H1 (cell line): Measurements from ENCODE around the gene OTOP1. TPM values are rescaled to one million over a fixed set of nuclear protein-coding genes. Genes with fewer than 3 reads are reported as not detected.
A peak's percentile ranks its signal among the peaks of the same experiment; 100 is the strongest.

Experiments
- CTCF ChIA-PET: fragments of 300-600 bp; sonication (Branson Sonifier 250); formaldehyde crosslinking; loops from one replicate; lab custom pipeline; 2021; ENCODE audit not compliant: partially characterized antibody; lab: Charles Lee
- POLR2A ChIA-PET: fragments of 300-600 bp; sonication (Branson Sonifier 250); formaldehyde crosslinking; loops from one replicate; lab custom pipeline; 2021; ENCODE audit warnings: inconsistent platforms; ENCODE audit not compliant: partially characterized antibody; lab: Charles Lee
- DNase-seq, 2 experiments: peaks; one replicate each; pipeline versions ENCODE4 v3.0.0 to v3.0.0-alpha.2; 2010 to 2022; ENCODE audit warnings: low spot score in 2 of 2, low read depth in 1 of 2, mixed read lengths in 1 of 2
- FAIRE-seq: peaks from 2 replicates; lab custom pipeline; 2011; peaks lifted over from hg19 to GRCh38; lab: Jason Lieb, UNC
- H2AFZ ChIP-seq: 2 replicates; pipeline ENCODE4 v1.8.1; 2012; ENCODE audit warnings: low read length, inconsistent platforms
- H2AK5ac ChIP-seq: 2 replicates; pipeline ENCODE4 v1.6.1; 2013; ENCODE audit warnings: low read depth, low read length
- H2BK120ac ChIP-seq: replicated peaks from 2 replicates; pipeline ENCODE3; 2013; ENCODE audit warnings: low read depth, low read length, inconsistent platforms
- H2BK12ac ChIP-seq: 2 replicates; pipeline ENCODE4 v1.6.1; 2013; ENCODE audit warnings: low read depth, low read length
- H2BK15ac ChIP-seq: 2 replicates; pipeline ENCODE4 v1.6.1; 2013; ENCODE audit warnings: low read length
- H2BK20ac ChIP-seq: 2 replicates; pipeline ENCODE4 v1.6.1; 2013; ENCODE audit warnings: low read length
- H2BK5ac ChIP-seq: 2 replicates; pipeline ENCODE4 v1.6.1; 2013; ENCODE audit warnings: low read depth, low read length
- H3K14ac ChIP-seq: 2 replicates; pipeline ENCODE4 v1.6.1; 2013; ENCODE audit warnings: inconsistent platforms; ENCODE audit not compliant: insufficient read length
- H3K18ac ChIP-seq: 2 replicates; pipeline ENCODE4 v1.6.1; 2013; ENCODE audit warnings: low read length; ENCODE audit errors: extremely low read depth
- H3K23ac ChIP-seq: 2 replicates; pipeline ENCODE4 v1.6.1; 2013; ENCODE audit warnings: inconsistent platforms; ENCODE audit not compliant: insufficient read length
- H3K23me2 ChIP-seq: 2 replicates; pipeline ENCODE4 v1.6.1; 2013; ENCODE audit warnings: low read depth, low read length
- H3K27ac ChIP-seq: 2 replicates; pipeline ENCODE4 v1.6.1; 2011; ENCODE audit warnings: low read depth, low read length, inconsistent platforms
- H3K27me3 ChIP-seq, 4 experiments: replicated peaks in 1 of 4; 1 replicate in 1 of 4; 2 replicates in 3 of 4; pipeline versions ENCODE4 v1.6.1 to v1.8.1; 2011 to 2013; ENCODE audit warnings: low read length in 3 of 4, mild to moderate bottlenecking in 3 of 4, inconsistent platforms in 2 of 4, mixed read lengths in 2 of 4, moderate library complexity in 1 of 4; ENCODE audit not compliant: control insufficient read depth in 3 of 4, insufficient read depth in 3 of 4; ENCODE audit errors: extremely low read depth in 1 of 4
- H3K36me3 ChIP-seq, 4 experiments: 2 replicates each; pipeline versions ENCODE4 v1.6.1 to v1.8.1; 2011 to 2013; ENCODE audit warnings: mild to moderate bottlenecking in 4 of 4, low read length in 3 of 4, moderate library complexity in 2 of 4, control low read depth in 1 of 4, inconsistent platforms in 1 of 4; ENCODE audit not compliant: insufficient read depth in 4 of 4, control insufficient read depth in 2 of 4
- H3K4ac ChIP-seq: replicated peaks from 2 replicates; pipeline ENCODE3; 2013; ENCODE audit warnings: low read length, low read depth, mixed read lengths, inconsistent platforms; ENCODE audit not compliant: insufficient read length
- H3K4me1 ChIP-seq, 4 experiments: replicated peaks in 1 of 4; 1 replicate in 1 of 4; 2 replicates in 3 of 4; pipeline versions ENCODE4 v1.6.1 to v1.8.1; 2011 to 2013; ENCODE audit warnings: low read length in 3 of 4, inconsistent platforms in 2 of 4, mixed read lengths in 1 of 4; ENCODE audit not compliant: insufficient read depth in 4 of 4, control insufficient read depth in 3 of 4
- H3K4me2 ChIP-seq, 2 experiments: 2 replicates each; pipeline versions ENCODE4 v1.6.1 to v1.8.1; 2011 to 2013; ENCODE audit warnings: low read depth in 2 of 2, low read length in 2 of 2, control low read depth in 1 of 2, inconsistent platforms in 1 of 2, mild to moderate bottlenecking in 1 of 2; ENCODE audit not compliant: insufficient read depth in 1 of 2
- H3K4me3 ChIP-seq, 4 experiments: fragments of 200-600, 300-600 bp in 1 of 4; sonication (generic), shearing (Covaris generic), sonication (Bioruptor Twin) in 1 of 4; 2 replicates each; pipeline versions ENCODE4 v1.5.1 to v1.8.1; 2011 to 2016; ENCODE audit warnings: low read length in 4 of 4, low read depth in 3 of 4, control low read depth in 2 of 4, inconsistent platforms in 2 of 4, mild to moderate bottlenecking in 2 of 4, mixed read lengths in 1 of 4, moderate library complexity in 1 of 4; ENCODE audit not compliant: insufficient read depth in 2 of 4; ENCODE audit errors: extremely low read depth in 1 of 4
- H3K56ac ChIP-seq: replicated peaks from 2 replicates; pipeline ENCODE3; 2013; ENCODE audit warnings: low read depth, mild to moderate bottlenecking, mixed read lengths, low read length, inconsistent platforms; ENCODE audit not compliant: insufficient read length
- H3K79me1 ChIP-seq: 2 replicates; pipeline ENCODE4 v1.6.1; 2013; ENCODE audit warnings: low read depth, low read length, control low read depth
- H3K79me2 ChIP-seq, 2 experiments: 2 replicates each; pipeline versions ENCODE4 v1.6.1 to v1.8.1; 2012 to 2013; ENCODE audit warnings: low read length in 2 of 2, mild to moderate bottlenecking in 2 of 2, inconsistent platforms in 1 of 2; ENCODE audit not compliant: insufficient read depth in 2 of 2, control insufficient read depth in 1 of 2
- H3K9ac ChIP-seq, 4 experiments: replicated peaks in 1 of 4; 1 replicate in 1 of 4; 2 replicates in 3 of 4; pipeline versions ENCODE4 v1.6.1 to v1.8.1; 2011 to 2013; ENCODE audit warnings: low read depth in 3 of 4, low read length in 3 of 4, control low read depth in 2 of 4, mild to moderate bottlenecking in 2 of 4, moderate library complexity in 2 of 4, inconsistent platforms in 1 of 4; ENCODE audit errors: extremely low read depth in 1 of 4
- H3K9me3 ChIP-seq, 2 experiments: 2 replicates each; pipeline versions ENCODE4 v1.6.1 to v1.8.1; 2012 to 2013; ENCODE audit warnings: mild to moderate bottlenecking in 2 of 2, moderate library complexity in 2 of 2, control low read depth in 1 of 2, inconsistent platforms in 1 of 2, low read depth in 1 of 2, low read length in 1 of 2, mixed read lengths in 1 of 2; ENCODE audit not compliant: insufficient read depth in 2 of 2
- H4K20me1 ChIP-seq, 2 experiments: replicated peaks in 1 of 2; 2 replicates each; pipeline versions ENCODE3 to v1.8.1; 2011 to 2013; ENCODE audit warnings: inconsistent platforms in 2 of 2, low read length in 2 of 2, mild to moderate bottlenecking in 1 of 2; ENCODE audit not compliant: insufficient read depth in 2 of 2, control insufficient read depth in 1 of 2
- H4K5ac ChIP-seq: 2 replicates; pipeline ENCODE4 v1.6.1; 2013; ENCODE audit warnings: low read length, low read depth, mixed read lengths, inconsistent platforms; ENCODE audit not compliant: insufficient read length
- H4K8ac ChIP-seq: 2 replicates; pipeline ENCODE4 v1.8.0; 2013; ENCODE audit warnings: mild to moderate bottlenecking, moderate library complexity, low read length, inconsistent platforms; ENCODE audit not compliant: insufficient read depth; ENCODE audit errors: extremely low read depth
- H4K91ac ChIP-seq: replicated peaks from 2 replicates; pipeline ENCODE3; 2013; ENCODE audit warnings: low read length, mixed read lengths, inconsistent platforms; ENCODE audit not compliant: insufficient read length
- EZH2 ChIP-seq: fragments of 200-600 bp; sonication (generic); IDR thresholded peaks from 2 replicates; pipeline ENCODE4 v1.7.1; 2012; ENCODE audit warnings: low read depth, mild to moderate bottlenecking, moderate library complexity, low read length, inconsistent platforms; ENCODE audit not compliant: severe bottlenecking
- FOSL1 ChIP-seq: IDR thresholded peaks from 2 replicates; pipeline ENCODE4 v1.6.1; 2011; ENCODE audit warnings: mild to moderate bottlenecking, low read depth, low read length, moderate library complexity; ENCODE audit not compliant: insufficient read depth
- GABPA ChIP-seq: IDR thresholded peaks from 2 replicates; pipeline ENCODE4 v1.6.1; 2011; ENCODE audit warnings: mild to moderate bottlenecking, low read length, moderate library complexity, borderline replicate concordance; ENCODE audit not compliant: insufficient read depth
- JUN ChIP-seq: IDR thresholded peaks from 2 replicates; pipeline ENCODE4 v1.6.1; 2011; ENCODE audit warnings: low read depth, mild to moderate bottlenecking, improper control_type of control experiment, low read length
- KDM4A ChIP-seq: IDR thresholded peaks from one replicate; pipeline ENCODE4 v1.7.1; 2012; ENCODE audit warnings: low read depth, mild to moderate bottlenecking, moderate library complexity, low read length, inconsistent platforms; ENCODE audit not compliant: severe bottlenecking
- SAP30 ChIP-seq: fragments of 300-600 bp; sonication (generic); IDR thresholded peaks from 2 replicates; pipeline ENCODE4 v1.7.1; 2012; ENCODE audit warnings: low read length, moderate library complexity, mild to moderate bottlenecking, inconsistent platforms; ENCODE audit not compliant: insufficient read depth, insufficient replicate concordance
- SP4 ChIP-seq: IDR thresholded peaks from 2 replicates; pipeline ENCODE4 v1.6.1; 2012; ENCODE audit warnings: low read length, inconsistent platforms
- SUZ12 ChIP-seq: fragments of 200-600 bp; sonication (generic); IDR thresholded peaks from 2 replicates; pipeline ENCODE4 v1.6.1; 2012; ENCODE audit warnings: mild to moderate bottlenecking, inconsistent platforms, low read length, moderate library complexity, mixed read lengths
- ZNF274 ChIP-seq: IDR thresholded peaks from 2 replicates; pipeline ENCODE4 v1.7.0; 2012; ENCODE audit warnings: low read length, borderline replicate concordance; ENCODE audit errors: extremely low read depth
- WGBS, 2 experiments: shearing (Covaris generic) in 1 of 2; methylation state at CpG; one replicate each; pipeline versions ENCODE4 v1.1.6 to v1.1.7; 2013 to 2015; ENCODE audit warnings: low lambda C conversion rate in 2 of 2, mixed read lengths in 2 of 2, inconsistent platforms in 1 of 2, low coverage in 1 of 2, missing lambda C conversion rate in 1 of 2; ENCODE audit not compliant: insufficient replicate concordance in 2 of 2, insufficient coverage in 1 of 2, insufficient read length in 1 of 2; ENCODE audit errors: extremely low coverage in 1 of 2, missing lambda C conversion rate in 1 of 2; 5-methylcytosine and 5-hydroxymethylcytosine counted together
- polyA plus RNA-seq, 7 experiments: library from polyadenylated mRNA; depleted of rRNA in 3 of 7; stranded (reverse) in 5 of 7; unstranded in 2 of 7; fragments of >200 nt in 5 of 7; fragments of 200-250 nt in 2 of 7; gene quantifications; 1 replicate in 5 of 7; 2 replicates in 1 of 7; 4 replicates in 1 of 7; pipeline versions ENCODE4 v1.2.1 to v1.2.3, GENCODE V29; 2011 to 2013; ENCODE audit warnings: missing spikeins in 2 of 7, mixed read lengths in 2 of 7
- total RNA-seq: library from RNA; stranded (reverse); fragmentation: NEBNext Ultra II Directional; extraction: Animal tissue kit (Norgen Biotek cat#: 25700); gene quantifications from 2 replicates; pipeline ENCODE4 v1.2.1, GENCODE V29; 2021

OTOP1 gene
- total and polyA plus RNA-seq, 2 of the 8 experiments (the other 6 are each of a cell fraction or from before 2014, with no cell fraction given): not detected

DNA sequence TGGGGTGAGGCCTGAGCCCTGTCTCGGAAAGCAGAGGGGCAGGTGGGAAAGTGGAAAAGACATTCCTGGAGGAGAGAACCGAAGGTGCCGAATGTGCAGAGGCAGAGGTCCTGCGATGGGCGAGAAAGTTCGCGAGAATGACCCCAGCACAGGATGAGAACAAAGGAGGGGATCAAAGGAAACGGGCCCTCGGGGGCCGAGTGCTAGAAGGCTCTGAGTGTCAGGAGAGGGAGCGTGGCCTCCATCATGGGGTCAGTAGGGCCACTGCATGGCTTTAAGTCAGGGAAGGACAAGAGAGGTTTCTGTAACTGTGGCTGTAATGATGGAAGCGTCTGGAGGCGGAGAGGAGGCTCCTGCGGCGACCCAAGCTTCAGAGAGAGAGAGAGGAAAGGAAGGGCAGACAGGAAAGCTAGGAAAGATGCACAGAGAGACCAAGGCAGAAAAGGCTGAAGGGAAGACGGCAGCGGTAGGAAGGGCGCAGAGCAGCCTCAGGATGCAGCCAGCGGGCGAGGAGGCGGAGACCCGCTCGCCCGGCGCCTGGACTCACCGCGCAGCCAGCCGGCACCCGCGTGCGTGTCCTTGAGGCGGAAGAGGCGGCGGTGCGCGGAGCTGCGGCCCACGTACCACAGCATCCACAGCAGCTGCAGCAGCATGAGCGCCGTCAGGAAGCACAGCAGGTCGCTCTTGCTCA, 669 bp downstream of the OTOP1 start:
- peaks cover 0 to 2% (median under 1%) of the 10 kb centered on the region in 4 experiments; a peak in 2 of 7 replicates for H3K4me1 ChIP-seq
- no peak overlapping the region for H4K91ac ChIP-seq
- ChIA-PET POLR2A (no interaction called here), CTCF (interaction anchor here (1.4 kb wide), 1 partner anchor 43 kb away, joined by 6 read pairs; no protein-coding TSS in a partner anchor)
- H4K20me1 ChIP-seq: no peaks in the 10 kb centered on the region
- H3K27ac ChIP-seq: no peak overlapping the region
- FAIRE-seq: no peak
- TF ChIP-seq SAP30: no peak
- TF ChIP-seq SUZ12: peak; percentile 78; the same call in 1 of the 2 replicates
- TF ChIP-seq ZNF274: no peak
- TF ChIP-seq FOSL1: no peak
- no peak for TF ChIP-seq GABPA
- TF ChIP-seq KDM4A: peak; percentile 17
- TF ChIP-seq JUN: no peak
- no peak for TF ChIP-seq SP4
- TF ChIP-seq EZH2: peak; percentile 72
- H2AFZ ChIP-seq: no peak overlapping the region
- no peak overlapping the region for H3K18ac ChIP-seq
- H3K23me2 ChIP-seq: no peaks in the 10 kb centered on the region; the same call in 1 of the 2 replicates
- no peak overlapping the region for H2BK20ac ChIP-seq
- H3K9ac ChIP-seq: no peak overlapping the region
- peak overlapping the region in 3 of 4 experiments; percentile 19 to 52 (median 24); a peak in 4 of 8 replicates for H3K4me3 ChIP-seq
- DNase-seq: peak in 1 of 2 experiments; percentile 58
- peaks cover 40 to 59% (median 52%) of the 10 kb centered on the region in 4 experiments for H3K27me3 ChIP-seq
- peak overlapping the region; percentile 16 to 62; a peak in 3 of 4 replicates for H3K4me2 ChIP-seq
- H4K8ac ChIP-seq: peak overlapping the region; percentile 5; the same call in 1 of the 2 replicates
- no peak overlapping the region for H3K4ac ChIP-seq
- H3K14ac ChIP-seq: no peak overlapping the region
- no peak overlapping the region for H2BK15ac ChIP-seq
- H3K79me2 ChIP-seq: no peaks in the 10 kb centered on the region
- H3K56ac ChIP-seq: no peak overlapping the region
- H3K79me1 ChIP-seq: no peaks in the 10 kb centered on the region
- peaks cover 0 to 6% (median 0%) of the 10 kb centered on the region in 4 experiments; a peak in 1 of 8 replicates for H3K36me3 ChIP-seq
- no peak overlapping the region for H2AK5ac ChIP-seq
- H2BK120ac ChIP-seq: no peak overlapping the region
- H2BK5ac ChIP-seq: no peak overlapping the region
- H3K23ac ChIP-seq: no peak overlapping the region
- 26% methylated on average over 37 of the region's 41 CpGs; no CpG with 5 or more reads in 1 of the 2 experiments for WGBS, 2 experiments
- H2BK12ac ChIP-seq: no peak overlapping the region
- H3K9me3 ChIP-seq: peaks cover 0 to 5% of the 10 kb centered on the region in 2 experiments; a peak in 1 of 4 replicates
- H4K5ac ChIP-seq: no peak overlapping the region
